HTR-8/SVneo (cell line): ENCODE measurements around the gene ATE1.
"Not testable (repeated sequence)": the region's sequence is repeated elsewhere in the genome, so short reads cannot be mapped to it uniquely, and the experiment has no call there.

Experiments
- DNase-seq: peaks from one replicate; pipeline ENCODE4 v3.0.0; 2011; ENCODE audit warnings: low spot score, mixed read lengths; ENCODE audit not compliant: insufficient read length
- FAIRE-seq: peaks from 2 replicates; lab custom pipeline; 2011; peaks lifted over from hg19 to GRCh38; lab: Jason Lieb, UNC

ATE1 gene

DNA sequence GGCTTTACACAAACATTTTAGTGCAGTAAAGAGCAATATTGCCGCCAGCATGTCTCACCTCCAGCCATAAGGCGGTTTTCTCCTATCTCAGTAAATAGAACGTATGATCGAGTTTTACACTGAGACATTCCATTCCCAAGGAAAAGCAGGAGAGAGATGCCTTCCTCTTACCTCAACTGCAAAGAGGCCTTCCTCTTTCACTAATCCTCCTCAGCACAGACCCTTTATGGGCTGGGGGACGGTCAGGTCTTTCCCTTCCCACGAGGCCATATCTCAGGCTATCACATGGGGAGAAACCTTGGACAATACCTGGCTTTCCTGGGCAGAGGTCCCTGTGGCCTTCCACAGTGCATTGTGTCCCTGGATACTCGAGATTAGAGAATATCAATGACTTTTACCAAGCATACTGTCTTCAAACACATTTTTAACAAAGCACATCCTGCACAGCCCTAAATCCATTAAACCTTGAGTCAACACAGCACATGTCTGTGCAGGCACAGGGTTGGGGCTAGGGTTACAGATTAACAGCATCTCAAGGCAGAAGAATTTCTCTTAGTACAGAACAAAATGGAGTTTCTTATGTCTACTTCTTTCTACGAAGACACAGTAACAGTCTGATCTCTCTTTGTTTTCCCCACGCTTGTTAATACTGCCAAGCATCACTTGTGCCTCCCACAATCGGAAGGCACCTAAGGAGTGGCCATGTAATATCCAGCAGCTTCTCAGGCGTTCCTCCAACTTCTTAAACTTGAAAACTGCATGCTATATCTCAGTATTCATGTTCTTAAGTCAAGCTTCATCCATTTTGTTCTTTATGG, 2.6 kb upstream of the ATE1 start:
- DNase-seq, FAIRE-seq: not testable (repeated sequence)

DNA sequence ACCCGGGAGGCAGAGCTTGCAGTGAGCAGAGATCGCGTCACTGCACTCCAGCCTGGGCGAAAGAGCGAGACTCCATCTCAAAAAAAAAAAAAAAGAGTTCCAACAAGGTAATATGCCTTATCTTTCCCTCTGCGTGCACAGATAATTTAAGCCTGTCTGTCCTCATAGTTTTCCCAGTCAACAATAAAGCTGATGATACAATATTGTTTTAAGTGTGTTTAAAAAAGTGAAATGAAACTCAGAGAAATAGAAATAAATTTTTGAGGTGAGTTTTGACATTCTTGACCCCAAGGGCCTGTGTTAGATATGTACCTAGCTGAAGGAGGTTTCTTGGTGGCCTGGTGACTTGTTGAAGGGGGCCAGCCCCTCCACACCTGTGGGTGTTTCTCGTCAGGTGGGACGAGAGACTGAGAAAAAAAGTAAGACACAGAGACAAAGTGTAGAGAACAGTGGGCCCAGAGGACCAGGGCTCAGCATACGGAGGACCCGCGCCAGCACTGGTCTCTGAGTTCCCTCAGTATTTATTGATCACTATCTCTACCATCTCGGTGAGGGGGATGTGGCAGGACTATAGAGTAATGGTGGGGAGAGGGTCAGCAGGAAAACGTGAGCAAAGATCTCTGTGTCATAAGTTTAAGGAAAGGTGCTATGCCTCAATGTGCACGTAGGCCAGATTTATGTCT, 1.9 kb upstream of the ATE1 start:
- not testable (repeated sequence) for DNase-seq, FAIRE-seq

- DNase-seq: no peak
- no peak for FAIRE-seq
These were observed 675 bp upstream of the ATE1 start for GRCh38 chr10:121928528-121928884.

DNA sequence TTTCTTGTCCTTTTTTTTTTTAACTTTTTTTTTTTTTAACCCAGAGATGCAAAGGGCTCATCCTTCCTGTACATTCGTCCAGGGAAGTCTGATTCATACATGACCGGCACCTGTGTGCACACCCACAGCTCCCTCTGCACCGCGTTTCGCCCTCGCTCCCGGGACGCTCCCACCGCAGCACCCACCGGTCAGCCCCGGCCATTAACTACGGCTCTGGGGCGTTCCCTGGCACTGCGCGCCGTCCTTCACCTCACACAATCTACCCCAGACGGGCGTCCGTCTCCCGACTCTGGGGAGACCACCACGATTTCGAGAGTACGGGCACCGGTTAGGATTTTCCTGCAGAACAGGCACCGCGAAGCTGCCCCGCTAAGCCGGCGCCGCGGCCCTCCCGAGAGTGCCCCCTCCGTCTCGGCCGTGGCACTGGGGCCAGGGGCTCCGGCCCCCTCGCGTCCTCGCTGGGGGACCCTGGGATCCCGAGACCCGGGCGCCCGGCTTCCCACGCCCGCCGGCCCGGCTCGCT, 452 bp downstream of the ATE1 start:
- FAIRE-seq: no peak
- peak; percentile 32 for DNase-seq

- FAIRE-seq: no peak
- peak; percentile 11 for DNase-seq
These were observed 1.0 kb downstream of the ATE1 start for GRCh38 chr10:121926671-121927317.

DNA sequence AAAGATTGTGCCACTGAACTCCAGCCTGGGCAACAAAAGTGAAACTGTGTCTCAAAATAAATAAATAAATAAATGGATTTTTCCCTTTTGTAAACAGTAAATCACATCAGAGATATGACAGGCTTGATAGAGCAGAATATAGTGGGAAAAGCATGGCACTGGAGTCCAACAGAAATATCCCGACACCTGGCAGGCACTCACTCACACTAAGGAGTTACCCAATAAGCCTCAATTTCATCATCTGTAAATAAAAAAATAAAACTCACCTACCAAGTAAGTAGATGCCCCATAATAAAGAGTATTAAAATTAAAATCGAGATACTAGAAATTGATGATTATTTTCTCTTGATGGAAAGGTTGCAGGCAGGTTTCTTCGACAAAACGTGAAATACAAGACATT, 1.7 kb downstream of the ATE1 start:
- DNase-seq: no peak

GRCh38 chr10:121921238-121921931, 6.4 kb downstream of the ATE1 start:
- DNase-seq: no peak
- no peak for FAIRE-seq

More for the DNA sequence above, 1.7 kb downstream of the ATE1 start:
- no peak for FAIRE-seq

- no peak for FAIRE-seq
- no peak for DNase-seq
These were observed 8.2 kb downstream of the ATE1 start for GRCh38 chr10:121919666-121920065.

- not testable (repeated sequence) for FAIRE-seq, DNase-seq
These were observed 9.0 kb downstream of the ATE1 start for GRCh38 chr10:121918800-121919199.

- FAIRE-seq (no peak), DNase-seq (no peak)
These were observed 13.2 kb downstream of the ATE1 start for GRCh38 chr10:121914661-121915060.

- DNase-seq (no peak), FAIRE-seq (no peak)
These were observed 16.5 kb downstream of the ATE1 start for GRCh38 chr10:121911421-121911697.

DNA sequence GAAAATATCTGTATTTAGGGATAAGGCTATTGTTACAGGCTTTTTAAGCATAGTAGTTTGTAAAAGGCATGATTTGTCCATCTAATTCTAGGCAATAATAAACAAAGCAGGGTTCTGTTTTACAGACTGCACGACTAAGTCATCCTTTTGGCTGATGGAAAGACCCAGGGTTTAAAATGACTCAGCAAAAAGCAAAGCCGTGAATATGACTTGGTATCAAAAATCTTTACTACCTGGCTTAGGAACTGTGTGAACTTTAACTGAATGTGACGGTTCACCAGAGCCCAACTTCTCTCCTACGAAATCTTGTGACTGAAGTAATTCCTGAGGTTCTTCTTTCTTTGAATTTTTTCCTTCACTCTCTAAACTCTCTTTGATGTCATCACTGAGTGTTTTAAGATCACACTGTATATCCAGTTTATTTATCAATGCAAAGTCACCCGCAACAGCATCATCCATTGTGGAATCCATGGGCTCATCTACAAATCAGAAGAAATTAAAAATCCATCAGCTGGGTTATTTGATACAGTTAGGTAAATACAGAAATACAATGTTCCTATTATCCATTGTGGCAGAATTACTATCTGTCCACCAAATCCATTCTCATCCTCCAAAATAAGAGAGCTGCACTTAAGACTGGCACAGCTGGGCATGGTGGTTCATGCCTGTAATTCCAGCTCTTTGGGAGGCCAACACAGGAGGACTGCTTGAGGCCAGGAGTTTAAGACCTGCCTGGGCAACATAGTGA, 17.0 kb downstream of the ATE1 start:
- FAIRE-seq (no peak), DNase-seq (no peak)

DNA sequence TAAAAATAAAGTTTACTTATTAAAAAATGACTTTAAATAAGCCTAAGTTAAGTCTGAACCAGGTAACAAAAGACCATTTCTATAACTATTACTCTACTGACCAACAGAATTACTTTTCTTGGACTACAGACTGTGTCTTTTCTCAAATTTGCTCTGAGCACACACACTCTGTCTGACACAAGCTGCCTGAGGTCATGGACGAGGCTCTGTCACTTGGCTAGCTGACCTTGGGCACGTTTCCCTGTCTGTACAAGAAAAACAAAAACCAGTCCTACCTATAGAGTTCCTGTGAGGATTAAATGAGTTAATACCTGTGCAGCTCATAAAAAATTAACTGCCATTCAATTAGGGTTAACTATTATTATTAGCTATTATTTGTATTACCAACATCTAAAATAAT, 22.9 kb downstream of the ATE1 start:
- DNase-seq: no peak
- no peak for FAIRE-seq

GRCh38 chr10:121900443-121901174, 27.2 kb downstream of the ATE1 start:
- no peak for FAIRE-seq
- DNase-seq: peak; percentile 35

- DNase-seq (no peak), FAIRE-seq (no peak)
These were observed 28.1 kb downstream of the ATE1 start for GRCh38 chr10:121899727-121900126.

DNA sequence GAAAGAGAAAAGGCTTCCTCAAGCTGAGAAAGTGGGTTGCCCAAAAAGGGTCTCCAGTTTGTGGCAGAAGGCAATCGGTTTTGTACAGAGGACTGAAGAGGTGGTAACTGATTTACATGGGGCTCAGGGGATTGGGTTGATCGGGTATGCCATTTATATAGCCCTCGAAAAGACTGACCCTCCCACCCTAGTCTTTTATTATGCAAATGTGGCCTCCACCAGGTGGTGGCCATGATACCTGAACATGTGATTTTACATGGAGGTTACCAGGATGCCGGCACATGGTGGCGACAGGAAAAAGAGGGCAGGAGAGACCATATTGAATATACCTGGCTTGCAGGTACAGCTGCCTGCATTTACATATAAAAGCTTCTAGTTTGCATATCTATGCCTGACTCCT, 36.7 kb downstream of the ATE1 start:
- DNase-seq (no peak), FAIRE-seq (no peak)

DNA sequence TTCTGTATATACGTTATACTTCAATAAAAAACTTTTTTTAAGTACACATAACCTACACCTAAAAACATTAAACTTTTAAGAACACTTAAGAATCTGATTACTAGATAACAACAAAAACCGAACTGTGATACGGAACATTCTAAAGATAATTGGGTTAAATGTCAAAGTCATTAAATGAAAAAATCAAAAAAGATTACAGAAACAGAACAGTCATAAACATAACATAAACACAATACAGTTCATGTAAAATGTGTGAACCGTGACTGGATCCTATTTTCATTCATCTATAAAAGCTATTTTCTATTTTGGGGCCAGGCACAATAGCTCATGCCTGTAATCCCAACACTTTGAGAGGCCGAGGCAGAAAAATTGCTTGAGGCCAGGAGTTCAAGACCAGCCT, 38.6 kb downstream of the ATE1 start:
- DNase-seq: no peak
- no peak for FAIRE-seq

DNA sequence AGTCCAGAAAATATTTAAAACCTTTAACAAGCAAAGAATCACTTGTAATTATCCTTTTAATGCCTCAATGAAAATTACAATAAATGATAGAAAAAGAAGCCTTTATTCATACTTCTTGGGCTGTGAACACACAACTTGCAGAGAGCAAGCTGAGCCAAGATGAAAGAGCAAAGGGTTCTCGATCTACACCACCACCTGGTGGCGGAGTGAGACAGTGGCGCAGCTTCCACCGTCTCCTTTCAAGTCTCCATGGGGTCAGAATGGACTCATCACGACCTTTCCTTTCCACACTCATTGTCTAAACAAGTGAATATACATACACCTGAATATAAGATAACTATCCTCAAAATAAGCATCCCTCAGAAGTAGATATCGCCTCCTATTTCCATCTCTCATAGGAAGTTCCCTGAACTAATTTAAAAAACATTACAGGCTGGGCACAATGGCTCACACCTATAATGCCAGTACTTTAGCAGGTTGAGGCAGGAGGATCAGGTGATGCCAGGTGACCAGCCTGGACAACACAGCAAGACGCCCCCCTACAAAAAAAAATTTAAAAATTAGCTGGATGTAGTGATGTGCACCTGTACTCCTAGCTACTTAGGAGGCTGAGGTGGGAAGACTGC, 40.7 kb downstream of the ATE1 start:
- DNase-seq: peak; percentile 48
- no peak for FAIRE-seq

DNA sequence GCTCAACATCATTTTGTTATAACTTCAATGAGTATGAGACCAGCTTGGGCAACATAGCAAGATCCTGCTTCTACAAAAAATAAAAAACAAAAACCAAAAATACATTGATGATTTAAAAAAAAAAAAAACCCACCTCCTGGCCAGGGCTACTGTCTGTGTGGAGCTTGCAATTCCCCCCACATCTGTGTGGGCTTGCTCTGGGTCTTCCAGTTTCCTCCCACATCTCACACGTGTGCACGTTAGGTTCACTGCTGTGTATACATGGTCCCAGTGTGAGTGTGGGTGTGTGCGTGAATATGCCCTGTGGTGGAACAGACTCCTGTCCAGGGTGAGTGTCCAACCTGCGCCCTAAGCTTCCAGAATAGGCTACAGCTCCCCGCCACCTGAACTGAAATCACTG, 41.6 kb downstream of the ATE1 start:
- FAIRE-seq (no peak), DNase-seq (no peak)
